GM21786 (cell line): Measurements from ENCODE around the gene PTPRE.

Experiments
- ATAC-seq: cut with Tn5 transposase; IDR thresholded peaks from one replicate; pipeline ENCODE4 v1.9.1; 2021; ENCODE audit not compliant: unreplicated experiment

The PTPRE gene

DNA sequence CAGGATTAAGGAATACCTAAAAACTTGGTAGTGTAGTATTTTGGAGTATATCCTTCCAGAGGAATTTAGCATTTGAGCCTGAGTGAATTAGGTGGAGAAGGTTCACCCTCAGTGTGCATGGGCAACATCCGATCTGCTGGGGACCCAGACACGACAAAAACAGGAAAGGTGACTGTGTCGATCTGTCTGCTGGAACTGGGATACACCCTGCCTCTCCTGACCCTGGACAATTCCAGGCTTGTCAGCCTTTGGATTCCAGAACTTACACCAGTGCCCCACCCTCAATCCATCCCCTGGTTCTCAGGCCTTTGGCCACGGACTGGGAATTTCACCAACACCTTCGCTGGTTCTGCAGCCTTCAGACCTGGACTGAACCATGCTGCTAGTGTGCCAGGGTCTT is 41.9 kb downstream of the PTPRE start:
- ATAC-seq: no peak

DNA sequence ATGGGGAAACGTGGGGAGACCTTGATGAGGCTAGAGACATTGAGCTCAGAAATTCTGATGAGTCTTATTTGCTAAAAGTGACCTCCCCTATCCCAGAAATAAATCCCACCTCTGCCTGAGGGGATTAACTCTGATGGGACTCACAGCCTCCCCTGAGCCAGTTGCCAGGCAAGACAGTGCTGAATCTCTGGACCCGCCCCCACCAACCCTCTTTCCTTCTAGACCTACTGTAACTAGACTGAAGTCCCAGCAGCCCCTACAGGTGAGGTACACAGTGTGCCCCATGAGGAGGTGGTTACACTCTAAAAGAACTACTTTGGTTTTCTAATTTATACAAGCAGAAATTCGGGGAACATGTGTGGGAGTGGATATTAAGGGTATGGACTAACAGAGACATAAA is 42.9 kb downstream of the PTPRE start:
- no peak for ATAC-seq

DNA sequence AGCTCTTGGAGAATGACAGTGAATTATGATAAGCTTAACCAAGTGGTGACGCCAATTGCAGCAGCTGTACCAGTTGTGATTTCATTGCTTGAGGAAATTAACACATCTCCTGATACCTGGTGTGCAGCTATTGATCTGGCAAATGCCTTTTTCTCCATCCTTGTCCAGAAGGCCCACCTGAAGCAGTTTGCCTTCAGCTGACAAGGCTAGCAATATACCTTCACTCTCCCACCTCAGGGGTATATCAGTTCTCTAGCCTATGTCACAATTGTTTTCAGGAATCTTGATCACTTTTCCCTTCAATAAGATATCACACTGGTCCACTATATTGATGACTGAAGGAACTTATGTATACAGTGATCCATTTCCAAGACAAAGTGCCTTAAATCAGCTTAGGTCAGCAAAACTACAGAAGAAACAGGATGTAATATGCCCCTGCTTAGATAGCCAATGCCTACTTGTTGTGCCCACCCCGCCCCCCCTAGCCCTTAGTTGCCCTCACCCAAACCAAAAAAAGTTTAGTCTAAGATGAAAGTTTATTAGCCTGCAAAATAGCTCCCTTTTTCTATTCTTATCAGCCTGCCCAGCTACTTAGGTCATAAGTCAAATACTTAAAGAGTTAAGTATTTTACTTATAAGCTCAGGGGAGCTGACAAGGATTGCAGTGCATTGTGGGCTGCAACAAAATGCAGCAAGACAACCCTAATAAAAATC is 45.1 kb downstream of the PTPRE start:
- ATAC-seq: no peak

DNA sequence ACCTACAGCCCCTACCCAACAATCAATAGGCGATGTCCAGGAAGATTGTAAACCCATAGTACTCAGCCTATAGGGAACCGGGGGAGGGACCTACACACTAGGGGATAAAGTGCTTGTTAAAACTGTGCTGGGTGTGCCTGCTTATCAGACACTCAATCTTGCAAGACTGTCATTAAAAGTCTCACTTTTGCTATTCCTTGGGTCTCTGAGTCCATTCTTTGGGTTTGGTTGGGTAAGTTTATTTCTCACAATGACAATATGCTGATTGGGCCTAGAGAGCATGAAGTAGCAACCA is 45.6 kb downstream of the PTPRE start:
- no peak for ATAC-seq

DNA sequence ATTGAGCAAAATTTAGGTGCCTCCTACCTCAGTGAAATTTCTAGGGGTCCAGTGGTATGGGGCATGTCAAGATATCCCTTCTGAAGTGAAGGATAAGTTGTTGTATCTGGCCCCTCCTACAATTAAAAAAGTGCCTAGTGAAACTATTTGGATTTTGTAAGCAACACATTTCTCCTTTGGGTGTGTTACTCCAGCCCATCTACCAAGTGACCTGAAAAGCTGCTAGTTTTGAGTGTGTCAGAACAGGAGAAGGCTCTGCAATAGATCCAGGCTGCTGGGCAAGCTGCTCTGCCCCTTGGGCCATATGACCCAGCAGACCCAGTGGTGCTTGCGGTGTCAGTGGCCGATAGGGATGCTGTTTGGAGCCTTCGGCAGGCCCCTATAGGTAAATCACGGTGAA is 46.0 kb downstream of the PTPRE start:
- no peak for ATAC-seq

DNA sequence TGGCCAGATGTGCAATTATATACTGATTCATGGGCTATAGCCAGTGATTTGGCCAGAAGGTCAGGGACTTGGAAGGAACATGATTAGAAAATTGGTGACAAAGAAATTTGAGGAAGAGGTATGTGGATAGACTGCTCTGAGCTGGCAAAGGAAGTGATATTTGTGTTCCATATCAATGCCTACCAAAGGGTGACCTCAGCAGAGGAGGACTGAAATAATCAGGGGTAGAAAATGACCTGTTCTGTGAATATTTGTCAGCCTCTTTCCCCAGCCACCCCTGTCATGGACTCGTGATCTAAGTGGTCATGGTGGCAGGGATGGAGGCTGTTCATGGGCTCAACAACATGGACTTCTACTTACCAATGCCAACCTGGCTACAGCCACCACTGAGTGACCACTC is 47.0 kb downstream of the PTPRE start:
- ATAC-seq: no peak

DNA sequence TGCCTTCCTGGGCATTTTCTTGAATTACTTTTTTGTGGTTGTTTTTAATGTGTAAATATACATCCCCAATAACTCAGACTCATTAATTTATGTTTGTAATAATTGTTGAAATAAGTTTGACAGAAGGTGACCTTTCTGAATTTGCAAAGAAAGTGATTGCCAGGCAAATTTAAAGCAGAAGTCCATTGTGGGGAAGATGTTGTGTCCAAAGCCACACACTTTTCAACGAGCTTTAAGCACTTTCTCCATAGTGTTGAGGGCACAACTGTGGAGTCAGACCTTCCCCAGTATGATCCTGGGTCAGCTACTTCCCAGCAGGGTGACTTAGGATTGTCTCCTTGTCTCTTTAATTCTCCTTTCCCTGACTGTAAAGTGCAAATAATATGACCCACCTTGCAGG is 52.5 kb downstream of the PTPRE start:
- ATAC-seq: no peak

DNA sequence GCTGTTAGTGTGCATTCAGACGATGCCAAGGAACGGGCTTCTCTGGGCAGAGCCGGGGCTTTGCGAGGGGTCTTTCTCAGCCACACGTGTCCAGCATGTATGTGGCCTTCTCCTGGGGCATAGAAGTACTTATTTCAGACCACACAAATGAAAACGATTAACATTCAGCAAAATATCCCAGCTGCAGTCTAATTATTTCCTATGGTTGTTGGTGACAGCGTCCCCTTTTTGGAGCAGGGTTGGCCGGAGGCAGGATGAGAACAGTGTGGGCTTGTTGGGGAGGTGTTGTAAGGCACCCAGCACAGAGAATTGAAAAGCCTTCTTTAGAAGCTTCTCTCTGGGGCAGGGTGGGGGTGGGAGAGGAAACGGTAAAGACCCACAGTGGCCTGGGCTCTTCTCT is 54.2 kb downstream of the PTPRE start:
- ATAC-seq: no peak

DNA sequence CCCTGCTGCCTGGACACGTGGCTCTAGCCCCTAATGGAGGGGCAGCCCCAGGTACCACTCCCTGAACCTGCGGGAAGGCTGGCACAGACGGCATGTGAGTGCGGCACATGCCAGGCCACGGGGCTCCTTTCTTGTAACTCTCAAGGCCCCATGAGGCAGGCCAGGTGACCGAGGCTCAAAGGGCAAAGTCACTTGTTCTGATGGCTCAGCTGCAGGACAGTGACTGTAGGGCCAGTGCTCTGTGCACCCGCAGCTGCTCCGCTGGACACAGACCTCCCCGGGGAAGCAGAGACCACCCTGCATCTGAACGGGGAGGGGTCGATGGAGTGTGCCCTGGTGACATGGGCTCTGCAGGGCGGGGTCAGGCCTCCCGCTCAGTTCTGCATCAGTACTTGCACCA is 55.3 kb downstream of the PTPRE start:
- no peak for ATAC-seq

DNA sequence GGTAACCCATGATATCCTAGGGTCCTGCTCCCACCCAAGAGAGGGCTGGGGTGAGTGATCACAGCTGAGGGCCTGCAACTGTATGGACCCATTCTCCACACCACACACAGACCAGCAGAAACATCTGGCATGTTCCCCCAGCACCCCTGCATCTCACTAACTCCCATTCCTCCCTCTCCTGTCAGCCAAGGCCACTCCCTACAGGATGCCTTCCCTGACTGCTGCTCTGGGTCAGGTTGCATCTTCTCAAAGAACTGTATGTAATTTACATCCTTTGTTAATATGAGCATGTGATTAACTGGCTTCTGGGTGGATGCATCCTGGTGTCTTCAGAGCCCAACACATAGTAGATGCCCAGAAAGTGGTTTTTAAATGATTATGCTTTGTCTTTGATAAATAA is 56.2 kb downstream of the PTPRE start:
- no peak for ATAC-seq

DNA sequence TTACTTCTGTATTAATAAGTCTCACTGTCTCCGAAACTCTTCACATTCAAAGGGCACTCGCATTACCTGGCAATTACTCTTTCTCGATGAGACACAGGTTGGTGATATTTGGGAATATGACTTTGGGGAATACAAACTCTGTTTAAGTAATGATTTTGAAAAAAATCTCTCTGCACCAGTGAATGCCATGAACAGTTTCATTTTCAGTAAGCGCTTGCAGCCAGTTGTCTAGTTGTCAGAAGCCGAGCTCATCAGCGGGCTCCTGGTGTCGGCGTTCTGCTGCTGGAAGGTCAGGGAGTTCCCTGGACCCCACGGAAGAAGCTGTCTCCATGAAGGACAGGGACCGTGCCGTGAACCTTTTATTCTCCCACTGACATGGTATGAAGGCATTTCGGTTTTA is 57.7 kb downstream of the PTPRE start:
- ATAC-seq: no peak

DNA sequence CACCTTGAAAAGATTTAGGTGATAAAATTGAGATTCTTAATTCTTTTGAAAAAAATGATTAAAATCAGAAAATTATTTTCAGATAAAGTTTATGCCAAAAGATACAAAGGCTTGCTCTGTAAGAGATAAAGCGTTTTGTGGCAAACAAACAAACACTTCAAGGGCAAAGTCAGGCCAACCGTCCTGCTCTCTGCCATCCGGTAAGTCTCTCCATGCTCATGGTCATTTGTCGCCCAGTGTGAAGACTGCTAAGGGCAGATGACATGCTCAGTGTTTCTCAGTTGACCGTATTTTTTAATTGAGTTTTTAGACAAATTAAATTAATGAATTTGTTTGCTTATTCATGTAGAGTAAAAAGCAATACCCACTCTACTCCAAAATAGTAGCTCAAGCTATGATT is 60.0 kb downstream of the PTPRE start:
- no peak for ATAC-seq

DNA sequence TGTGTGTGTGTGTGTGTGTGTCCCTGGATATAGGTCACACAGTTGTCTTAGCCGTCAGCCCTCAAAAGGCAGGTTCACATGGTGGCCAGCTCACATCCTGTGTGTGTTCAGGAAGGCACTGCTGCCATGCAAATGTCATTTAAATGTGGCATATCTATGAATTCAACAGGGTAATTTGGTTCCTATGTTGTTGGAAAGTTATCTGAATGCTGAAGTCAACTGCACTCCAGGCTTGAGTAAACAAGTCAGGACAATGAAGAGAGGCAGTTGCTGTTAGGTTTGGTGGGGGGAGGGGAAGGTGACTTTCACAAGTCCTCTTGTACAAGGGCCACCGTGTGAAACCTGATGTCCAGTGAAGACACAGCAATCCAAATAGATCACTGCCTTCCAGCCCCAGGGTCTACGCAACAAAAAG is 61.1 kb downstream of the PTPRE start:
- ATAC-seq: no peak

DNA sequence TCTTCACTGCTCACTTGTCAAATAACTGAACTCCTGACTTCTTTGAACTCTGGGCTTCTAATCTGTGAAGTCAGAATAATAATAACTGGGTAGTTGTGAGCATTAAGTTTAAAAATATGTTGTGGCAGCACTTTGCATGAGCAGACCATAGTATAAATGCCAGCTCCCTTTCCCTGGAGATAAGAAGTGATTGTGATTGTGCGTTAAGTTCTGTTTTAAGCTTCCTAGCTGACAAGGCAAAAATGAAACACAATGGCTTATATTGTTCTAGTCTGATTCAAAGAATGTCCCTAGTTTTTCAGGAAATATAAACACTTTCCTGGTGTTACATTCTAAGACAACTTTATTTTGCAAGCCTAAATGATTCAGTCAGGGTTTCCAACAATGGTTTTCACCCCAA is 61.8 kb downstream of the PTPRE start:
- ATAC-seq: no peak

DNA sequence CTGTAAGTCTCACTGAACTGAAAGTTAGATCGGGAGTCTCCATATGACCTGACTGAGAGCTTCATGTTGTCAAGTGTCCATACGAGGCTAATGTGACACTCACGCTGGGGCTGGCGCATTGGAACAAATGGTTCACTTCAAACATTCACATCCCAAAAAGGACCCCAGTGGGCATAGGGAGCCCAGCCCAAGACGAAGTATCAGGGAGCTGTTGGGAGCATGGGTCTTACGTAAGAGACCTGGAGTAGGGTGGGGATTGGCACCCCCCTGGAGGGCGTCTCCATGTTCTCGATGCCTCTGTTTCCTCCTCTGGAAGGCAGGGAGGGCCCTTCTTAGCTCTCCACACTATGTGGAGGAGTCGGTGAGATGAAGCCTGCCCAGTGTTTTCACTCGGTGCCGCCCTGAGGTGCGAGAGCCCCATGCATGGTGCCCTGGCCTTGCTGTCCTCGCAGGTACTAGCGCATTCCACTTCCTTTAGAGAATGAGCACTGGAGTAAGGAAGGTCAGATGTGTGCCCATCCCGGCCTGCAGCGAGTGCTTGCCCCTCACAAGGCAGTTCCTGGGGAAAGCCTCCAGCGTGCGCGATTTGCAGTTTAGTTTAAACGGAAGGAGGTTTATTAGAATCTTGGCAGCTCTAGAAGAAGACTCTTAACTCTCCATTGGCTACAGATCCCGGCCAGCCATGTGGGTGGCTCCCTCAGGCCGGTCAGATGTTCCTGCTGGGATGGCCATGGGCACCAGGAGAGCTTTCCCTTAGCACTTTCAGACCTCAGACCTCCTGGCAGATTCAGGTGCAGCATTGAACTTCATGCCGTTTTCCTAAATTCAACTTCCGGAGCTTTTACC is 64.4 kb downstream of the PTPRE start:
- ATAC-seq: no peak

DNA sequence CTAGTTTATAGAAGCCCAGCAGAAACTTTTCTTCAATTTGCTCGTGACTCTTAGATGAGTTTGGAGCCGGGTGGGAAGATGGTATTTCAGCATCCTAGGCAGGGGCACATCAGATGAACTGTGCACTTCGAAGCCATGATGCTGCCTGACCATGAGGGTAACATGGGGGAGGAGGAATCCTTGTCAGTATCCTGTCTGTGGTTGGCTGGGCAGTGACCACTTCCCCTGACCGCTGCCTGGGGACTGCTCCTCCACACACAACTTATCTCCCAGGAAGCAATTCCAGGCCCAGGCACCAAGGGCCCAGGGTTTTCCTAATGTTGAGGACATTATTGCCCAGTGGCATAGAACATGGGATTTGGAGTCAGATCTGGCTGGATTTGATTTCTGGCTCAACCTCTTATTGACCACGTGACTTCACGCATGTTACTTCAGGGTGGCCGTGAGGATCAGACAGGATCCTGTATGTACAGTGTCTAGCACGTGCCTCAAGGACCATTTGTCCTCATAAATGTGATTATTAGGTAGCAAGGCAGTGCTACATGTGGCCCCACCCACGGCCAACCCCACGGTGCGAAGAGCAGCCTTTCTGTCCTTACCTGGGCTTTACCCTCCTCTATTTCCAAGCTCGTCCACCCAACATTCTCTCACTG is 65.2 kb downstream of the PTPRE start:
- no peak for ATAC-seq

DNA sequence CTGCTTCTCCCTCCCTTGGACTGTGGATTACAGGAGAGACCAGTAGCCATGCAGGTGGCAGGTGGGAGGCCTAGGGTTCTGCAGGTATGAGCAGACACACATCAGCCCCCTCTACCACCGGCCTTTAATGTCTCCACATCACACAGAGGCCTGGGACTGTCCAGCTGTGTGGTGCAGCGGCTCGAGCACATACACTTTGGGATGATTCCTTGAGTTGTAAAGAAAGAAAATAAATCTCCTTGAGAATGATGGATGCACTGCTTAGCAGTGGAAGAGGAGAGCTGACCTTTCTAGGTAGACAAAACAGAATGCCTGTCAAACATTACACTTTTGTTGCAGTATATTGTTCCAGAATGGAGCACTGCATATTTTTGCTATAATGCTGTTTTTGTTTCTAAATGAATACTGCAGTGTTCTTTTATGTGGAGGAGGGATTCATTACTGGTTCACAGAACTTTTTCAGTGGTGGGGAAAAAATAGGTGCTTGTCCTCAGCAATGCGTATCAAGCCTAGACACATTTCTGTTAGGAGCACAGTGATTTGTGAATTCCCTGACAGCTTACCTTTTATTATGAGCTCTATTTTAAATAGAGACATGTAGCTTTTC is 66.0 kb downstream of the PTPRE start:
- no peak for ATAC-seq

DNA sequence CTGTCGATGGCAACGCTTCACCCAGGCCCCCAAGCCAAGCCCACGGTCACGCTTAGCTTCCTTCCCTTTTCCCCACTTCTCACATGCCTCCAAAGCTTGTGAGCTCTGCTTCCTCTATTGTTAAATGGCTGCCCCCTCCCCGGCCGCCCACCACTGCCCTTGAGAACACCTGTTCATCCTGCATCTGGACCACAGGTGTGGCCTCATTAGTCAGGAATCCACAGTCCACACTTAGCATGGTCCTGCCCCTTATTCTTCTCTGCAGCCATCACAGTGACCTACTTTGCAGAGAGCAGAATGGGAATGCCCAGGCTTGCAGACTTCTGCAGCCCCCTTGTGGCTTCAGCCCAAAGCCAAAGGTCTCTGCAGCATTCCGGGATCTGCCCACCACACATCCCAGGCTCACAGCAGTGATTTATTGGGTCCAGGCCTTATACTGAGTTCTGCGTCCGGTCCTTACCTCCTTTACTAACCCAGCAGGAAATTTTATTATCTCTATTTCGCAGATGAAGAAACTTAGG is 66.9 kb downstream of the PTPRE start:
- no peak for ATAC-seq

DNA sequence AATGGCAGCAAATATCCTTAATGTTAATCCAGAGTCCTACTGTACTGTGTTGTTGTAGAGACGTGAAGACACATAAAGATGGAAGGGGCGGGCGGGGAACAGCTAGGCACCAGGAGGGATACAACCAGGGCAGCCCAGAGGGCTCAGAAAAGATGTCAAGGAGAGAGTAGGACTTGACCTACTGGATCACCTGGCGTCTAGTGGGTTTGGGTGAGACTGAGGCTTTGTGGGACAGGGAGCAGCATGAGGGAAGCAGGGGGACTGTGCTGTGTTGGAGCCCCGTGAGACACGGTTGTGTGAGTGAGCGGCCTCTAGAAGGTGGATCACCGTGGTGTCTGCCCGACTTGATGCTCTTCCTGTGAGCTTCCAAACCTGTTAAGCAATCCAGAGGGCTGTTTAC is 68.0 kb downstream of the PTPRE start:
- no peak for ATAC-seq

DNA sequence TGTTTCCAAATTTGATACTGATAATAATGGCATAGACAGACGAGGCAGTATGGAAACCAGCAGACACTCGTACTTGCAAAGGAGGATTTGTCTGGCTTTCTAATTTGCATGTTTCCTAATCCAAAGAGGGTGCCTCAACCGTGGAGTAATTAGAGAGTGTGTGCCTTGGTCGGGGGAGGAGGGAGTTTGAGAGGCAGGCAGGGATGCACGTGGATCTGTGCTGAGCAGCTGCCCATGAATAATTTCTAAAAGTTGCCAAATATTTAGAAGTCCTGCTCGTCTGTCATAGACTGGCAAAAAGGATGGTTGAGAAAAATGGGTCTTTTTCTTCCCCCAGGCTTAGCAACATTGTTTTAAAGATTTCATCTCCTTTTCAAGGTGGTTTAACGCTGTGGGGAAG is 69.4 kb downstream of the PTPRE start:
- no peak for ATAC-seq

DNA sequence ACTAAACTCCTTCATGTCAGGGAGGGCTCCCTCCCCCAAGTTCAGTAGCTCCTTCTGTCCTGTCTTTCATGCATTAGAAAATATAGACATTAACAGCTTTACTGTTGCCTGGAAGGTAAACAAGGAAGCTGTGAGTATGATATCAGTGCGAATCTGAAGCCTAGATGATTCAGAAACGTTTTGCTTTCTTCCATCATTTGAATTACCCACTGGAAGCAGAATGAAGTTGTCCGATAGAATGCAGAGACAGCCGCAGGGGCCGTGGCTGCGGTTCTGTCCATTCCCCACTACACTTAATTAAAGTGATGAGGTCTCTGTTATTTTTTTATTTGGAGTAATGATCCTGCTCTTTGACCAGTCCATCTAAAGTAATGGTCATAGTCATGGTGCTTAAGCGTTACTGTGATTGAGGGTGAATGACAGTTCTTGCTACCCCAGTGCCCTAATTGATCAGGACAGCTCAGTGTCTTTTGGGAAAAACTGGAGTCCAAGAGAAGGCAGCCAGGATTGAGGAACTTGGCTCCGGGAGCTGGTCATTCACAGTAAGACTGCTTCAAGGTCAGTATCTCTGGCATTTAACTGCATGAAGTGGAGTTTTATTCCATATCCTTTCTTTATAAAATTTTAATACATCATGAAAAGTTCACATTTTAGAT is 69.9 kb downstream of the PTPRE start:
- no peak for ATAC-seq
